GM19099 (cell line): ENCODE results near the gene CYP26A1.

ENCODE experiments used
- POLR2A ChIP-seq: IDR thresholded peaks from 3 replicates; pipeline ENCODE4 v1.6.1; 2011; ENCODE audit warnings: low read depth; ENCODE audit not compliant: insufficient read length; ENCODE audit errors: extremely low read depth

Gene CYP26A1

DNA sequence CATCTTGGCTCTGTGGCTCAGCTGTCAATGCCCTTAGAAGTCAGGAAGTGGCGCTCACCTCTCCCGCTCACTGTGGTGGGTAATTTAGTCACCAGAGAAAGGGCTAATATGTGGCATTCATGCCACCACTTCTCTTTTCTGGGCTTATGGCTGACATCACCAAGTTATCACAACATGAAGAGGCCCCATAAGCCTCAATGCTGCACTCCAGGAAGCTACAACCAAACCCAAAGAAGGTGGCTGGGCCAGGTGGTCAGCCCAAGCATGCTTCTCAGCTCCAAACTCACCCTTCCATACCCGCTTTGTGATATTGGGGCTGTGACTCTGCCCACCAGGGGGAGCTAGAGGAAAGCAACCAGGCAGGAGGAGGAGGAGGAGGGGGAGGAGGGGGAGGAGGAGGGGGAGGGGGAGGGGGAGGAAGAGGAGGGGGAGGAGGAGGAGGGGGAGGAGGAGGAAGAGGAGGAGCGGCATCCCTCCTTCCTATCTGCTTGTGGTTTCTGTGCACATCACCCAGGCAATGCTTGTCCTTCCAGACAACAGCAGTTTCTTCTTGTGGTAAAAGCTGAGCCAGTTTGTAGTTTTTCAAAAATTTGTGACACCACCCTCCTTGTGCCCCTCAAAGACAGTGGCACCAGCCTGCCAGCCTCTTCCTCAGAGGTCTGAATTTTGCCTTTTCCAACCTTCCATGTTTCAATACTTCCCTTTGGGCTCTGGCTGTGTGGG, 42.1 kb downstream of the CYP26A1 start:
- TF ChIP-seq POLR2A, result no peak

DNA sequence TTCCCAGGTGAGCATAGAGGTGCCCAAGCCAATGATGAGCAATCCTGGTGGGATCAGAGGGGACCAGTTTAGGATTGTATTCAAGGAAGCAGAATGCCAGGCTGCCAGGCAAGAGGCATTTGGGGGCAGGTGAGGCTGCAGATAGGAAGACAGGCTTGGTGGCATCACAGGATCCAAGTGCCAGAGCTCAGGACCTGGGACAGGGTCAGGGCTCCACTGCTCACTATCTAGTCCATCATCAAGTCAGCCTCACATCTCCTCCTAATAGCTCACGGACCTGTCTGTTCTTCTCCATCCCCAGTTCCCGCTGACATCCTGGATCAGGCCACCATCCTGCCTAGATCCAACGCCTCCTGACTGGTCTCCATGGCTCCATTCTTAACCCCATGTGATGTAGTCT, 47.6 kb downstream of the CYP26A1 start:
- TF ChIP-seq POLR2A, result no peak

- TF ChIP-seq POLR2A, result no peak
Measured at GRCh38 chr10:93123766-93124165, 50.1 kb downstream of the CYP26A1 start.

DNA sequence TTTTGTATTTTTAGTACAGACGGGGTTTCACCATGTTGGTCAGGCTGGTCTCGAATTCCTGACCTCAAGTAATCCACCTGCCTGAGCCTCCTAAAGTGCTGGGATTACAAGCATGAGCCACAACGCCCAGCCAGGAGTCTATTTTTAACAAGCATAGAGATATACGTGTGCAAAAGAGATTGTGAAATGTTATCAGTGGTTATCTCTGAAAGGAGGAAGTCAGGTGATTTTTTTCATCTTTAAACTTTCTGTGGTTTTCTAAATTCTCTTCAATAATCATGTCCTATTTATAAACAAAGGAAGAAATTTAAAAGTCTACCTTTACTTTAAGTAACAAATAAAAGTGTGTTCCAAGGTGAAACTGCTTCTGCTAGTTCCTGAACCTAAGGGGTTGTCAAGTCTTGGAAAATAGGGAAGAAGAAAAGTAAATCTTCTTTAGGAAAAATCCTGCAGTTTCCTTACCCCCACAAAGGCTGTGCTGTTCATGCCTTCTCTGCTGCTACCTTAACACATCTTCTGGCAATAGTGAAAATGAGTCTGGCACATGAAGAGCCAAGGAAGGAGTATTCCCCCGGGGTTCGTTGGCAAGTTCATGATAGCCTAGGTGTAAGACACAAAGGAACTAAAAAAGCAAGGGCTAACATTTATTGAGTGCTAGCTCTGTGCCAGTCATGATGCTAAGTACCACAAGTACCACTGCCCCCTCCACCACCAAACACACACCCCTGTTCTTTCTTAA, 51.1 kb downstream of the CYP26A1 start:
- no peak for TF ChIP-seq POLR2A

- no peak for TF ChIP-seq POLR2A
Measured at GRCh38 chr10:93125966-93126365, 52.3 kb downstream of the CYP26A1 start.

DNA sequence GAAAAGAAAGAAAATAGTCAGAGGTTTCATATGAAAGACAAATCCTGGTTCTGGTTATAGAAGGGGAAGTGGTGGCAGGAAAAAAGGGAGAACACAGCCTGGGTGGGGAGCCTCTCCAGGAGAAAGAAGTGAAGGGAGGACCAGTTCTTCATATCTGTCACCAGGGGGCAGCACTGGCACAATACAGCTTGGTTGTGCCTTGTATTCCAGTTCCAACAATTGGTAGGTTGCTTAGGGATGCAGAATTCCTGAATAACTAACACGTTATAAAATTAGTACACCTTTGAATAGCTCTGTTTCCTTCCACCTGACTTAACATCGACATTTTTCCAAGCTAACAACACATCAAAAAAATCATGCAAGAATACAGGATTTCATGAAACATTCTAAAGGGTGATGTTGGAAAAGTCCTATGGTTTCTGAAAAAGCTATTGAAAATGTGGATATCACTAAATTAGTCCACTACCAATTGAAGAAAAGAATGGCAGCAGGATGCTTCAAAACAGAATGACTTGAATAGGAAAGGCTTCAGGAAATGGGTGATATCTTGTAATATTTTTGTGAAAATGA, 52.9 kb downstream of the CYP26A1 start:
- no peak for TF ChIP-seq POLR2A
